ENCODE measurements around the gene SCN5A. TPM values are rescaled to one million over a fixed set of nuclear protein-coding genes. Genes with fewer than 3 reads are reported as not detected.

Gene SCN5A
- total and polyA plus RNA-seq, 2 experiments from 2014 or later: 10.2 to 10.6 TPM

DNA sequence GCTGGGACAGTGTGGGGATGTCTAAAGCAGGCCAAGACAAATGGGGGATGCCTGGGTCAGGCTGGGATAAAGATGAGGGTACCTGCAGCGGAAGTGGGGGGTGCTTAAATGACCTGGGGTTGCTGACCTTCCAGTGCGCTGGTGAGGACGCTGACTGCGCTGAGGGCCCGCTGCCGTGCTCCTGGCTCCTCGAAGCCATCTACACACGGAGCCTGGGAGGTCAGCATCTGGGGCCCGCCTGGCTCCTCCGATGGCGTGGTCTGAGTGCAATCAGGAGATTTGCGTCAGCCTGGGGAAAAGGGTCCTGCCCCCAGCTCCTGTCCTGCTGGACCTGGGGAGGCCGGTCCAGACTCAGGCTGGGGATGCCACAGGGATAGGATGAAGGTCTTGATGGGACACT lies 50.7 kb downstream of the SCN5A start:
- ATAC-seq (no peak), DNase-seq (ENCODE audit: low spot score) (no peak)
- H3K36me3 Mint-ChIP-seq (ENCODE audit: low read depth): peaks cover 11% of the 10 kb centered on the region; the same call in 2 of the 3 replicates
- no peaks in the 10 kb centered on the region for H3K36me3 ChIP-seq (ENCODE audit: insufficient read depth)
- H2AFZ ChIP-seq: no peak overlapping the region
- H3K4me3 ChIP-seq: no peak overlapping the region
- no peak overlapping the region for H3K27ac Mint-ChIP-seq
- peaks cover 5% of the 10 kb centered on the region for H3K27me3 Mint-ChIP-seq (ENCODE audit: insufficient read depth, low read depth, poor library complexity)
- TF ChIP-seq JUNB (IDR thresholded peaks at IDR 0.05; ENCODE audit: unreplicated experiment): no peak
- TF ChIP-seq ZNF331 (CRISPR knock-in tag; IDR thresholded peaks at IDR 0.05; ENCODE audit: low read depth): no peak
- TF ChIP-seq, protein P1, sequence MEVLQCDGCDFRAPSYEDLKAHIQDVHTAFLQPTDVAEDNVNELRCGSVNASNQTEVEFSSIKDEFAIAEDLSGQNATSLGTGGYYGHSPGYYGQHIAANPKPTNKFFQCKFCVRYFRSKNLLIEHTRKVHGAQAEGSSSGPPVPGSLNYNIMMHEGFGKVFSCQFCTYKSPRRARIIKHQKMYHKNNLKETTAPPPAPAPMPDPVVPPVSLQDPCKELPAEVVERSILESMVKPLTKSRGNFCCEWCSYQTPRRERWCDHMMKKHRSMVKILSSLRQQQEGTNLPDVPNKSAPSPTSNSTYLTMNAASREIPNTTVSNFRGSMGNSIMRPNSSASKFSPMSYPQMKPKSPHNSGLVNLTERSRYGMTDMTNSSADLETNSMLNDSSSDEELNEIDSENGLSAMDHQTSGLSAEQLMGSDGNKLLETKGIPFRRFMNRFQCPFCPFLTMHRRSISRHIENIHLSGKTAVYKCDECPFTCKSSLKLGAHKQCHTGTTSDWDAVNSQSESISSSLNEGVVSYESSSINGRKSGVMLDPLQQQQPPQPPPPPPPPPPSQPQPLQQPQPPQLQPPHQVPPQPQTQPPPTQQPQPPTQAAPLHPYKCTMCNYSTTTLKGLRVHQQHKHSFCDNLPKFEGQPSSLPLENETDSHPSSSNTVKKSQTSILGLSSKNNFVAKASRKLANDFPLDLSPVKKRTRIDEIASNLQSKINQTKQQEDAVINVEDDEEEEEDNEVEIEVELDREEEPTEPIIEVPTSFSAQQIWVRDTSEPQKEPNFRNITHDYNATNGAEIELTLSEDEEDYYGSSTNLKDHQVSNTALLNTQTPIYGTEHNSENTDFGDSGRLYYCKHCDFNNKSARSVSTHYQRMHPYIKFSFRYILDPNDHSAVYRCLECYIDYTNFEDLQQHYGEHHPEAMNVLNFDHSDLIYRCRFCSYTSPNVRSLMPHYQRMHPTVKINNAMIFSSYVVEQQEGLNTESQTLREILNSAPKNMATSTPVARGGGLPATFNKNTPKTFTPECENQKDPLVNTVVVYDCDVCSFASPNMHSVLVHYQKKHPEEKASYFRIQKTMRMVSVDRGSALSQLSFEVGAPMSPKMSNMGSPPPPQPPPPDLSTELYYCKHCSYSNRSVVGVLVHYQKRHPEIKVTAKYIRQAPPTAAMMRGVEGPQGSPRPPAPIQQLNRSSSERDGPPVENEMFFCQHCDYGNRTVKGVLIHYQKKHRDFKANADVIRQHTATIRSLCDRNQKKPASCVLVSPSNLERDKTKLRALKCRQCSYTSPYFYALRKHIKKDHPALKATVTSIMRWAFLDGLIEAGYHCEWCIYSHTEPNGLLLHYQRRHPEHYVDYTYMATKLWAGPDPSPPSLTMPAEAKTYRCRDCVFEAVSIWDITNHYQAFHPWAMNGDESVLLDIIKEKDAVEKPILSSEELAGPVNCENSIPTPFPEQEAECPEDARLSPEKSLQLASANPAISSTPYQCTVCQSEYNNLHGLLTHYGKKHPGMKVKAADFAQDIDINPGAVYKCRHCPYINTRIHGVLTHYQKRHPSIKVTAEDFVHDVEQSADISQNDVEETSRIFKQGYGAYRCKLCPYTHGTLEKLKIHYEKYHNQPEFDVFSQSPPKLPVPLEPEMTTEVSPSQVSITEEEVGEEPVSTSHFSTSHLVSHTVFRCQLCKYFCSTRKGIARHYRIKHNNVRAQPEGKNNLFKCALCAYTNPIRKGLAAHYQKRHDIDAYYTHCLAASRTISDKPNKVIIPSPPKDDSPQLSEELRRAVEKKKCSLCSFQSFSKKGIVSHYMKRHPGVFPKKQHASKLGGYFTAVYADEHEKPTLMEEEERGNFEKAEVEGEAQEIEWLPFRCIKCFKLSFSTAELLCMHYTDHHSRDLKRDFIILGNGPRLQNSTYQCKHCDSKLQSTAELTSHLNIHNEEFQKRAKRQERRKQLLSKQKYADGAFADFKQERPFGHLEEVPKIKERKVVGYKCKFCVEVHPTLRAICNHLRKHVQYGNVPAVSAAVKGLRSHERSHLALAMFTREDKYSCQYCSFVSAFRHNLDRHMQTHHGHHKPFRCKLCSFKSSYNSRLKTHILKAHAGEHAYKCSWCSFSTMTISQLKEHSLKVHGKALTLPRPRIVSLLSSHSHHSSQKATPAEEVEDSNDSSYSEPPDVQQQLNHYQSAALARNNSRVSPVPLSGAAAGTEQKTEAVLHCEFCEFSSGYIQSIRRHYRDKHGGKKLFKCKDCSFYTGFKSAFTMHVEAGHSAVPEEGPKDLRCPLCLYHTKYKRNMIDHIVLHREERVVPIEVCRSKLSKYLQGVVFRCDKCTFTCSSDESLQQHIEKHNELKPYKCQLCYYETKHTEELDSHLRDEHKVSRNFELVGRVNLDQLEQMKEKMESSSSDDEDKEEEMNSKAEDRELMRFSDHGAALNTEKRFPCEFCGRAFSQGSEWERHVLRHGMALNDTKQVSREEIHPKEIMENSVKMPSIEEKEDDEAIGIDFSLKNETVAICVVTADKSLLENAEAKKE (CRISPR knock-in tag; IDR thresholded peaks at IDR 0.05): no peak
- TF ChIP-seq, protein P2, sequence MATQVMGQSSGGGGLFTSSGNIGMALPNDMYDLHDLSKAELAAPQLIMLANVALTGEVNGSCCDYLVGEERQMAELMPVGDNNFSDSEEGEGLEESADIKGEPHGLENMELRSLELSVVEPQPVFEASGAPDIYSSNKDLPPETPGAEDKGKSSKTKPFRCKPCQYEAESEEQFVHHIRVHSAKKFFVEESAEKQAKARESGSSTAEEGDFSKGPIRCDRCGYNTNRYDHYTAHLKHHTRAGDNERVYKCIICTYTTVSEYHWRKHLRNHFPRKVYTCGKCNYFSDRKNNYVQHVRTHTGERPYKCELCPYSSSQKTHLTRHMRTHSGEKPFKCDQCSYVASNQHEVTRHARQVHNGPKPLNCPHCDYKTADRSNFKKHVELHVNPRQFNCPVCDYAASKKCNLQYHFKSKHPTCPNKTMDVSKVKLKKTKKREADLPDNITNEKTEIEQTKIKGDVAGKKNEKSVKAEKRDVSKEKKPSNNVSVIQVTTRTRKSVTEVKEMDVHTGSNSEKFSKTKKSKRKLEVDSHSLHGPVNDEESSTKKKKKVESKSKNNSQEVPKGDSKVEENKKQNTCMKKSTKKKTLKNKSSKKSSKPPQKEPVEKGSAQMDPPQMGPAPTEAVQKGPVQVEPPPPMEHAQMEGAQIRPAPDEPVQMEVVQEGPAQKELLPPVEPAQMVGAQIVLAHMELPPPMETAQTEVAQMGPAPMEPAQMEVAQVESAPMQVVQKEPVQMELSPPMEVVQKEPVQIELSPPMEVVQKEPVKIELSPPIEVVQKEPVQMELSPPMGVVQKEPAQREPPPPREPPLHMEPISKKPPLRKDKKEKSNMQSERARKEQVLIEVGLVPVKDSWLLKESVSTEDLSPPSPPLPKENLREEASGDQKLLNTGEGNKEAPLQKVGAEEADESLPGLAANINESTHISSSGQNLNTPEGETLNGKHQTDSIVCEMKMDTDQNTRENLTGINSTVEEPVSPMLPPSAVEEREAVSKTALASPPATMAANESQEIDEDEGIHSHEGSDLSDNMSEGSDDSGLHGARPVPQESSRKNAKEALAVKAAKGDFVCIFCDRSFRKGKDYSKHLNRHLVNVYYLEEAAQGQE (IDR thresholded peaks at IDR 0.05; ENCODE audit: unreplicated experiment): no peak
- TF ChIP-seq EZH2 (IDR thresholded peaks at IDR 0.05; ENCODE audit: low read depth, unreplicated experiment): no peak
- no peak for TF ChIP-seq ZNF114 (CRISPR knock-in tag; IDR thresholded peaks at IDR 0.05)
- TF ChIP-seq NANOG (IDR thresholded peaks at IDR 0.05; ENCODE audit: borderline replicate concordance): no peak
- TF ChIP-seq ETS1 (IDR thresholded peaks at IDR 0.05): no peak
- no peak for TF ChIP-seq STAT1 (IDR thresholded peaks at IDR 0.05; ENCODE audit: unreplicated experiment)
- no peak for TF ChIP-seq EZH2phosphoT487 (IDR thresholded peaks at IDR 0.05; ENCODE audit: unreplicated experiment)
- H3K79me2 ChIP-seq (replicated peaks; ENCODE audit: insufficient read depth): no peaks in the 10 kb centered on the region
- H3K4me3 Mint-ChIP-seq: no peak overlapping the region
- H3K4me1 Mint-ChIP-seq: no peaks in the 10 kb centered on the region; the same call in 2 of the 3 replicates
- no peaks in the 10 kb centered on the region for H3K4me1 ChIP-seq (ENCODE audit: insufficient read depth)
- H3K9me3 Mint-ChIP-seq: no peaks in the 10 kb centered on the region
- H3K4me2 ChIP-seq: no peak overlapping the region
- H3F3A ChIP-seq (replicated peaks; ENCODE audit: low read depth): no peaks in the 10 kb centered on the region
- no peak overlapping the region for H3K27ac ChIP-seq (ENCODE audit: low read depth)
- no peaks in the 10 kb centered on the region for H4K20me1 ChIP-seq (replicated peaks; ENCODE audit: insufficient read depth)
- H3K27me3 ChIP-seq (ENCODE audit: insufficient read depth): no peaks in the 10 kb centered on the region
- no peaks in the 10 kb centered on the region for H3K9me2 ChIP-seq (ENCODE audit: insufficient read depth)
